Measurements from ENCODE around the gene MCUB. TPM values are rescaled to one million over a fixed set of nuclear protein-coding genes. Genes with fewer than 3 reads are reported as not detected.

Gene MCUB
- total RNA-seq, 2 donors from 2014 or later, result 1.00 to 5.2 TPM

GRCh38 chr4:109608879-109609278, 48.8 kb downstream of the MCUB start:
- no peak overlapping the region for H3K9ac ChIP-seq (ENCODE audit: extremely low read depth, low read length, poor library complexity, severe bottlenecking)
- H3K9me3 ChIP-seq (ENCODE audit: control insufficient read depth, low read length), result peaks cover 6% of the 10 kb centered on the region
- TF ChIP-seq, protein P1, sequence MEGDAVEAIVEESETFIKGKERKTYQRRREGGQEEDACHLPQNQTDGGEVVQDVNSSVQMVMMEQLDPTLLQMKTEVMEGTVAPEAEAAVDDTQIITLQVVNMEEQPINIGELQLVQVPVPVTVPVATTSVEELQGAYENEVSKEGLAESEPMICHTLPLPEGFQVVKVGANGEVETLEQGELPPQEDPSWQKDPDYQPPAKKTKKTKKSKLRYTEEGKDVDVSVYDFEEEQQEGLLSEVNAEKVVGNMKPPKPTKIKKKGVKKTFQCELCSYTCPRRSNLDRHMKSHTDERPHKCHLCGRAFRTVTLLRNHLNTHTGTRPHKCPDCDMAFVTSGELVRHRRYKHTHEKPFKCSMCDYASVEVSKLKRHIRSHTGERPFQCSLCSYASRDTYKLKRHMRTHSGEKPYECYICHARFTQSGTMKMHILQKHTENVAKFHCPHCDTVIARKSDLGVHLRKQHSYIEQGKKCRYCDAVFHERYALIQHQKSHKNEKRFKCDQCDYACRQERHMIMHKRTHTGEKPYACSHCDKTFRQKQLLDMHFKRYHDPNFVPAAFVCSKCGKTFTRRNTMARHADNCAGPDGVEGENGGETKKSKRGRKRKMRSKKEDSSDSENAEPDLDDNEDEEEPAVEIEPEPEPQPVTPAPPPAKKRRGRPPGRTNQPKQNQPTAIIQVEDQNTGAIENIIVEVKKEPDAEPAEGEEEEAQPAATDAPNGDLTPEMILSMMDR (conservative IDR thresholded peaks at IDR 0.05), result no peak
- no peaks in the 10 kb centered on the region for H3K4me1 ChIP-seq (ENCODE audit: control insufficient read depth, insufficient read depth, low read length)
- Mint-ChIP-seq H3K27me3 (ENCODE audit: insufficient read depth) (peaks cover 8% of the 10 kb centered on the region), H3K4me1 (peaks cover 2% of the 10 kb centered on the region), H3K4me3 (no peak overlapping the region), H3K27ac (no peak overlapping the region), H3K9me3 (peaks cover 19% of the 10 kb centered on the region), H3K36me3 (ENCODE audit: low read depth) (peaks cover 3% of the 10 kb centered on the region)
- no peaks in the 10 kb centered on the region for H3K36me3 ChIP-seq (ENCODE audit: control insufficient read depth, insufficient read depth, low read length)
- 95 to 100% methylated on average over 1 of the region's 1 CpG for WGBS, 2 experiments (ENCODE audit: insufficient coverage in 1 of 2, insufficient read length in 1 of 2)
- no peak for DNase-seq
- no peaks in the 10 kb centered on the region for H3K27me3 ChIP-seq (ENCODE audit: control insufficient read depth, insufficient read depth, low read length, poor library complexity, severe bottlenecking)
- no peak overlapping the region for H3K4me3 ChIP-seq (ENCODE audit: low read length)
- no peak overlapping the region for H3K27ac ChIP-seq (ENCODE audit: low read depth, low read length)

- H3K27me3 ChIP-seq (ENCODE audit: control insufficient read depth, insufficient read depth, low read length, poor library complexity, severe bottlenecking), result peaks cover 6% of the 10 kb centered on the region
- peaks cover 1% of the 10 kb centered on the region for H3K36me3 Mint-ChIP-seq (ENCODE audit: low read depth)
- H3K27me3 Mint-ChIP-seq (ENCODE audit: insufficient read depth), result peaks cover 8% of the 10 kb centered on the region
- no peak overlapping the region for H3K27ac Mint-ChIP-seq
- no peak overlapping the region for H3K9ac ChIP-seq (ENCODE audit: extremely low read depth, low read length, poor library complexity, severe bottlenecking)
- TF ChIP-seq, protein P1 (conservative IDR thresholded peaks at IDR 0.05), result no peak
- H3K4me1 Mint-ChIP-seq, result peaks cover 2% of the 10 kb centered on the region
- H3K27ac ChIP-seq (ENCODE audit: low read depth, low read length), result no peak overlapping the region
- H3K9me3 ChIP-seq (ENCODE audit: control insufficient read depth, low read length), result peaks cover 6% of the 10 kb centered on the region
- peaks cover 17% of the 10 kb centered on the region for H3K9me3 Mint-ChIP-seq
- H3K4me1 ChIP-seq (ENCODE audit: control insufficient read depth, insufficient read depth, low read length), result no peaks in the 10 kb centered on the region
- H3K4me3 Mint-ChIP-seq, result no peak overlapping the region
- WGBS, 2 experiments (ENCODE audit: insufficient coverage in 1 of 2, insufficient read length in 1 of 2), result 87% methylated on average over 2 of the region's 2 CpGs; no CpG with 5 or more reads in 1 of the 2 experiments
- DNase-seq, result no peak
- H3K4me3 ChIP-seq (ENCODE audit: low read length), result no peak overlapping the region
- H3K36me3 ChIP-seq (ENCODE audit: control insufficient read depth, insufficient read depth, low read length), result no peaks in the 10 kb centered on the region
Measured at GRCh38 chr4:109609431-109609830, 49.4 kb downstream of the MCUB start.

- no peak overlapping the region for H3K4me3 ChIP-seq (ENCODE audit: low read length)
- no peak overlapping the region for H3K9ac ChIP-seq (ENCODE audit: extremely low read depth, low read length, poor library complexity, severe bottlenecking)
- no peaks in the 10 kb centered on the region for H3K36me3 ChIP-seq (ENCODE audit: control insufficient read depth, insufficient read depth, low read length)
- H3K27ac ChIP-seq (ENCODE audit: low read depth, low read length), result no peak overlapping the region
- Mint-ChIP-seq H3K4me3 (no peak overlapping the region), H3K9me3 (peaks cover 10% of the 10 kb centered on the region), H3K27ac (no peak overlapping the region), H3K36me3 (ENCODE audit: low read depth) (no peaks in the 10 kb centered on the region), H3K27me3 (ENCODE audit: insufficient read depth) (peaks cover 8% of the 10 kb centered on the region), H3K4me1 (peaks cover 2% of the 10 kb centered on the region)
- WGBS, 2 experiments (ENCODE audit: insufficient coverage in 1 of 2, insufficient read length in 1 of 2), result 97 to 98% methylated on average over 5 of the region's 5 CpGs
- peaks cover 10% of the 10 kb centered on the region for H3K27me3 ChIP-seq (ENCODE audit: control insufficient read depth, insufficient read depth, low read length, poor library complexity, severe bottlenecking)
- TF ChIP-seq, protein P1 (conservative IDR thresholded peaks at IDR 0.05), result no peak
- H3K4me1 ChIP-seq (ENCODE audit: control insufficient read depth, insufficient read depth, low read length), result no peaks in the 10 kb centered on the region
- H3K9me3 ChIP-seq (ENCODE audit: control insufficient read depth, low read length), result peaks cover 6% of the 10 kb centered on the region
- DNase-seq, result no peak
Measured at GRCh38 chr4:109610489-109610888, 50.4 kb downstream of the MCUB start.

Data from endodermal cell (in vitro differentiated cells).